Neural cell (in vitro differentiated cells): ENCODE data around the gene MED1. TPM values are rescaled to one million over a fixed set of nuclear protein-coding genes. Genes with fewer than 3 reads are reported as not detected.
"Not testable (repeated sequence)": the region's sequence is repeated elsewhere in the genome, so short reads cannot be mapped to it uniquely, and the experiment has no call there.

Source experiments
- H2AFZ ChIP-seq: fragments of 200-600, 300-800 bp; sonication (generic), shearing (Covaris generic); 2 replicates; pipeline ENCODE4 v1.6.0; 2014; ENCODE audit warnings: low read depth, mild to moderate bottlenecking, antibody characterized with exemption, low read length, moderate library complexity
- H3F3A ChIP-seq: fragments of 200-600 bp; shearing (Covaris generic); 2 replicates; pipeline ENCODE4 v1.6.1; 2016; ENCODE audit warnings: mild to moderate bottlenecking, moderate library complexity, mixed read lengths, antibody characterized with exemption, low read length; ENCODE audit not compliant: insufficient read depth, poor library complexity, severe bottlenecking
- H3K27ac ChIP-seq: fragments of 200-600, 300-800 bp; sonication (generic), shearing (Covaris generic); 2 replicates; pipeline ENCODE4 v1.5.1; 2014; ENCODE audit warnings: mild to moderate bottlenecking, low read length, moderate library complexity
- H3K27me3 ChIP-seq: fragments of 300-800, 200-600 bp; sonication (generic), shearing (Covaris generic); 2 replicates; pipeline ENCODE4 v1.6.0; 2014; ENCODE audit warnings: mild to moderate bottlenecking, low read depth, low read length, moderate library complexity; ENCODE audit not compliant: insufficient read depth
- H3K36me3 ChIP-seq: fragments of 300-800, 200-600 bp; sonication (generic), shearing (Covaris generic); 2 replicates; pipeline ENCODE4 v1.5.1; 2014; ENCODE audit warnings: mild to moderate bottlenecking, antibody characterized with exemption, low read length, moderate library complexity; ENCODE audit not compliant: insufficient read depth
- H3K4me2 ChIP-seq: fragments of 300-800, 200-600 bp; sonication (generic), shearing (Covaris generic); 2 replicates; pipeline ENCODE4 v1.6.0; 2014; ENCODE audit warnings: mild to moderate bottlenecking, low read length
- H3K4me3 ChIP-seq: fragments of 300-800, 200-600 bp; sonication (generic), shearing (Covaris generic); 2 replicates; pipeline ENCODE4 v1.5.1; 2014; ENCODE audit warnings: mild to moderate bottlenecking, low read length, moderate library complexity
- H3K79me2 ChIP-seq: fragments of 200-600 bp; shearing (Covaris generic); replicated peaks from 2 replicates; pipeline ENCODE4 v1.6.0; 2014; ENCODE audit warnings: mild to moderate bottlenecking, low read length, moderate library complexity; ENCODE audit not compliant: insufficient read depth
- H3K9ac ChIP-seq: fragments of 300-800, 200-600 bp; sonication (generic), shearing (Covaris generic); 2 replicates; pipeline ENCODE4 v1.6.1; 2016; ENCODE audit warnings: mild to moderate bottlenecking, low read length, mixed read lengths
- H3K9me2 ChIP-seq: fragments of 200-600 bp; shearing (Covaris generic); 2 replicates; pipeline ENCODE4 v1.6.1; 2016; ENCODE audit warnings: mild to moderate bottlenecking, low read length, mixed read lengths; ENCODE audit not compliant: insufficient read depth
- H3K9me3 ChIP-seq: fragments of 200-600, 300-800 bp; sonication (generic), shearing (Covaris generic); 2 replicates; pipeline ENCODE4 v1.6.1; 2016; ENCODE audit warnings: mild to moderate bottlenecking, mixed run types, low read length, moderate library complexity, mixed read lengths
- H4K20me1 ChIP-seq: fragments of 200-600 bp; shearing (Covaris generic); 2 replicates; pipeline ENCODE4 v1.6.1; 2016; ENCODE audit warnings: mild to moderate bottlenecking, mixed run types; ENCODE audit not compliant: insufficient read depth
- EP300 ChIP-seq: fragments of 450-650 bp; conservative IDR thresholded peaks from 2 replicates; pipeline ENCODE4 v1.6.1; 2014; ENCODE audit warnings: antibody characterized with exemption, mild to moderate bottlenecking, moderate library complexity; ENCODE audit not compliant: poor library complexity, severe bottlenecking
- EZH2 ChIP-seq: fragments of 200-600, 300-800 bp; shearing (Covaris generic), sonication (generic); IDR thresholded peaks from 2 replicates; pipeline ENCODE4 v1.6.1; 2014; ENCODE audit warnings: antibody characterized with exemption, low read length, borderline replicate concordance, mild to moderate bottlenecking; ENCODE audit not compliant: insufficient read depth, poor library complexity, severe bottlenecking
- MXI1 ChIP-seq: fragments of 450-650 bp; conservative IDR thresholded peaks from 2 replicates; pipeline ENCODE4 v1.6.1; 2014; ENCODE audit warnings: antibody characterized with exemption, mild to moderate bottlenecking; ENCODE audit not compliant: poor library complexity, severe bottlenecking
- POLR2AphosphoS5 ChIP-seq: IDR thresholded peaks from 2 replicates; pipeline ENCODE4 v1.6.1; 2012
- RAD21 ChIP-seq: fragments of 450-650 bp; conservative IDR thresholded peaks from 2 replicates; pipeline ENCODE4 v1.6.1; 2014; ENCODE audit warnings: antibody characterized with exemption, mild to moderate bottlenecking, moderate library complexity
- SMC3 ChIP-seq: fragments of 450-650 bp; conservative IDR thresholded peaks from 2 replicates; pipeline ENCODE4 v1.6.1; 2014; ENCODE audit warnings: antibody characterized with exemption, mild to moderate bottlenecking, moderate library complexity; ENCODE audit not compliant: poor library complexity
- TAF1 ChIP-seq: IDR thresholded peaks from 2 replicates; pipeline ENCODE4 v1.6.1; 2012; ENCODE audit warnings: low read depth
- polyA plus RNA-seq: library from polyadenylated mRNA; depleted of rRNA; stranded (reverse); fragments of >200 nt; gene quantifications from 2 replicates; pipeline ENCODE4 v1.2.3, GENCODE V29; 2014
- TF ChIP-seq, protein P1 (sequence below): IDR thresholded peaks from 2 replicates; pipeline ENCODE4 v1.6.1; 2012; ENCODE audit warnings: borderline replicate concordance
- TF ChIP-seq, protein P2 (sequence below): fragments of 450-650 bp; IDR thresholded peaks from 2 replicates; pipeline ENCODE4 v1.5.1; 2014; ENCODE audit warnings: antibody characterized with exemption, mild to moderate bottlenecking, moderate library complexity; ENCODE audit not compliant: poor library complexity, severe bottlenecking

Gene MED1
- polyA plus RNA-seq, 1 donor from 2014 or later: 18.7 TPM

DNA sequence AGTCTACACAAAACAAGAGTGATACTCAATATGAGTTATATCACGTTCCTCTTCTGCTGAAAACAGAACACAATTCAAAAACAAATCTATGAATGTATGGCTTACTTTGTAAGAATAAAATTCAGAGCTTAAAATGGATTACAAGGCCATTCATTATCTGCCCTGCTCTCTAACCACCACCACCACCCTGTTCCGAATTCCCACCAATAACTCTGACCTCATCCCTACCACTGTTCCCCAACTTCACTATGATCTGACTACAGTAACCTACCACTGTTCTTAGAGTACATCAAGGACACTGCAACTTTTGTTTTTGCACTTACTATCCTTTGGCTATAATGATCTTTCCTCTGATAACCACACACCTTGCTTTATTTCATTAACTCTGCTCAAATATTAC lies 70.9 kb downstream of the MED1 start:
- Histone ChIP-seq H3K79me2 (peaks cover 33% of the 10 kb centered on the region), H3K27ac (no peak overlapping the region), H3K4me3 (no peak overlapping the region), H3K4me2 (no peak overlapping the region), H4K20me1 (no peaks in the 10 kb centered on the region), H3F3A (no peaks in the 10 kb centered on the region), H3K9me2 (no peaks in the 10 kb centered on the region), H2AFZ (no peak overlapping the region), H3K9me3 (no peaks in the 10 kb centered on the region), H3K36me3 (no peaks in the 10 kb centered on the region), H3K27me3 (no peaks in the 10 kb centered on the region), H3K9ac (no peak overlapping the region)
- no peak for TF ChIP-seq MXI1
- no peak for TF ChIP-seq RAD21
- TF ChIP-seq TAF1: no peak
- no peak for TF ChIP-seq EP300
- TF ChIP-seq, protein P1, sequence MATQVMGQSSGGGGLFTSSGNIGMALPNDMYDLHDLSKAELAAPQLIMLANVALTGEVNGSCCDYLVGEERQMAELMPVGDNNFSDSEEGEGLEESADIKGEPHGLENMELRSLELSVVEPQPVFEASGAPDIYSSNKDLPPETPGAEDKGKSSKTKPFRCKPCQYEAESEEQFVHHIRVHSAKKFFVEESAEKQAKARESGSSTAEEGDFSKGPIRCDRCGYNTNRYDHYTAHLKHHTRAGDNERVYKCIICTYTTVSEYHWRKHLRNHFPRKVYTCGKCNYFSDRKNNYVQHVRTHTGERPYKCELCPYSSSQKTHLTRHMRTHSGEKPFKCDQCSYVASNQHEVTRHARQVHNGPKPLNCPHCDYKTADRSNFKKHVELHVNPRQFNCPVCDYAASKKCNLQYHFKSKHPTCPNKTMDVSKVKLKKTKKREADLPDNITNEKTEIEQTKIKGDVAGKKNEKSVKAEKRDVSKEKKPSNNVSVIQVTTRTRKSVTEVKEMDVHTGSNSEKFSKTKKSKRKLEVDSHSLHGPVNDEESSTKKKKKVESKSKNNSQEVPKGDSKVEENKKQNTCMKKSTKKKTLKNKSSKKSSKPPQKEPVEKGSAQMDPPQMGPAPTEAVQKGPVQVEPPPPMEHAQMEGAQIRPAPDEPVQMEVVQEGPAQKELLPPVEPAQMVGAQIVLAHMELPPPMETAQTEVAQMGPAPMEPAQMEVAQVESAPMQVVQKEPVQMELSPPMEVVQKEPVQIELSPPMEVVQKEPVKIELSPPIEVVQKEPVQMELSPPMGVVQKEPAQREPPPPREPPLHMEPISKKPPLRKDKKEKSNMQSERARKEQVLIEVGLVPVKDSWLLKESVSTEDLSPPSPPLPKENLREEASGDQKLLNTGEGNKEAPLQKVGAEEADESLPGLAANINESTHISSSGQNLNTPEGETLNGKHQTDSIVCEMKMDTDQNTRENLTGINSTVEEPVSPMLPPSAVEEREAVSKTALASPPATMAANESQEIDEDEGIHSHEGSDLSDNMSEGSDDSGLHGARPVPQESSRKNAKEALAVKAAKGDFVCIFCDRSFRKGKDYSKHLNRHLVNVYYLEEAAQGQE: no peak
- TF ChIP-seq EZH2: no peak
- TF ChIP-seq SMC3: no peak
- TF ChIP-seq, protein P2, sequence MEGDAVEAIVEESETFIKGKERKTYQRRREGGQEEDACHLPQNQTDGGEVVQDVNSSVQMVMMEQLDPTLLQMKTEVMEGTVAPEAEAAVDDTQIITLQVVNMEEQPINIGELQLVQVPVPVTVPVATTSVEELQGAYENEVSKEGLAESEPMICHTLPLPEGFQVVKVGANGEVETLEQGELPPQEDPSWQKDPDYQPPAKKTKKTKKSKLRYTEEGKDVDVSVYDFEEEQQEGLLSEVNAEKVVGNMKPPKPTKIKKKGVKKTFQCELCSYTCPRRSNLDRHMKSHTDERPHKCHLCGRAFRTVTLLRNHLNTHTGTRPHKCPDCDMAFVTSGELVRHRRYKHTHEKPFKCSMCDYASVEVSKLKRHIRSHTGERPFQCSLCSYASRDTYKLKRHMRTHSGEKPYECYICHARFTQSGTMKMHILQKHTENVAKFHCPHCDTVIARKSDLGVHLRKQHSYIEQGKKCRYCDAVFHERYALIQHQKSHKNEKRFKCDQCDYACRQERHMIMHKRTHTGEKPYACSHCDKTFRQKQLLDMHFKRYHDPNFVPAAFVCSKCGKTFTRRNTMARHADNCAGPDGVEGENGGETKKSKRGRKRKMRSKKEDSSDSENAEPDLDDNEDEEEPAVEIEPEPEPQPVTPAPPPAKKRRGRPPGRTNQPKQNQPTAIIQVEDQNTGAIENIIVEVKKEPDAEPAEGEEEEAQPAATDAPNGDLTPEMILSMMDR: no peak
- no peak for TF ChIP-seq POLR2AphosphoS5

GRCh38 chr17:39376434-39376833 lies 74.6 kb downstream of the MED1 start:
- no peaks in the 10 kb centered on the region for H3K36me3 ChIP-seq
- no peak overlapping the region for H3K27ac ChIP-seq
- no peaks in the 10 kb centered on the region for H4K20me1 ChIP-seq
- no peak overlapping the region for H2AFZ ChIP-seq
- no peaks in the 10 kb centered on the region for H3K9me3 ChIP-seq
- no peak overlapping the region for H3K4me3 ChIP-seq
- TF ChIP-seq, protein P1: no peak
- TF ChIP-seq, protein P2: no peak
- no peak for TF ChIP-seq RAD21
- no peak for TF ChIP-seq SMC3
- TF ChIP-seq EZH2: no peak
- no peak for TF ChIP-seq EP300
- no peak for TF ChIP-seq MXI1
- TF ChIP-seq TAF1: no peak
- TF ChIP-seq POLR2AphosphoS5: no peak
- H3F3A ChIP-seq: no peaks in the 10 kb centered on the region
- H3K79me2 ChIP-seq: peaks cover 28% of the 10 kb centered on the region
- no peak overlapping the region for H3K9ac ChIP-seq
- no peaks in the 10 kb centered on the region for H3K27me3 ChIP-seq
- no peak overlapping the region for H3K4me2 ChIP-seq
- no peaks in the 10 kb centered on the region for H3K9me2 ChIP-seq

GRCh38 chr17:39367805-39368204 lies 83.3 kb downstream of the MED1 start:
- not testable (repeated sequence) for H3K9ac ChIP-seq, H3K4me3 ChIP-seq, H3F3A ChIP-seq, H4K20me1 ChIP-seq, H2AFZ ChIP-seq, H3K27ac ChIP-seq, H3K36me3 ChIP-seq, H3K9me3 ChIP-seq, H3K4me2 ChIP-seq, H3K9me2 ChIP-seq, H3K79me2 ChIP-seq, H3K27me3 ChIP-seq
